Skeletal muscle satellite cell (primary cell): ENCODE data around the gene SIGLEC10.
"Not testable (repeated sequence)": the region's sequence is repeated elsewhere in the genome, so short reads cannot be mapped to it uniquely, and the experiment has no call there.

Source experiments
- H3K27me3 ChIP-seq: 2 replicates; pipeline ENCODE4 v1.7.0; 2013; ENCODE audit warnings: low read length; ENCODE audit not compliant: control insufficient read depth, insufficient read depth
- H3K36me3 ChIP-seq: 2 replicates; pipeline ENCODE4 v1.7.0; 2013; ENCODE audit warnings: mild to moderate bottlenecking, control low read depth, low read length; ENCODE audit not compliant: insufficient read depth
- H3K4me1 ChIP-seq: 2 replicates; pipeline ENCODE4 v1.7.0; 2013; ENCODE audit warnings: low read length; ENCODE audit not compliant: control insufficient read depth, insufficient read depth
- H3K4me2 ChIP-seq: 2 replicates; pipeline ENCODE4 v1.7.0; 2013; ENCODE audit warnings: mild to moderate bottlenecking, low read length
- H3K4me3 ChIP-seq: 2 replicates; pipeline ENCODE4 v1.7.0; 2013; ENCODE audit warnings: low read length
- H3K9ac ChIP-seq: 2 replicates; pipeline ENCODE4 v1.7.0; 2013; ENCODE audit warnings: mild to moderate bottlenecking, low read depth, low read length, moderate library complexity
- H3K9me3 ChIP-seq: replicated peaks from 2 replicates; pipeline ENCODE4 v1.7.0; 2013; ENCODE audit warnings: mild to moderate bottlenecking, control low read depth, low read length

SIGLEC10 gene

GRCh38 chr19:51431124-51431523, 13.7 kb upstream of the SIGLEC10 start:
- H3K4me2 ChIP-seq, result no peak overlapping the region
- H3K9ac ChIP-seq, result no peak overlapping the region
- H3K4me1 ChIP-seq, result no peaks in the 10 kb centered on the region
- H3K4me3 ChIP-seq, result no peak overlapping the region
- no peaks in the 10 kb centered on the region for H3K27me3 ChIP-seq
- H3K9me3 ChIP-seq, result no peaks in the 10 kb centered on the region
- H3K36me3 ChIP-seq, result no peaks in the 10 kb centered on the region

GRCh38 chr19:51430221-51430620, 12.8 kb upstream of the SIGLEC10 start:
- Histone ChIP-seq H3K36me3 (no peaks in the 10 kb centered on the region), H3K4me2 (no peak overlapping the region), H3K9ac (no peak overlapping the region)

GRCh38 chr19:51427201-51427600, 9.8 kb upstream of the SIGLEC10 start:
- Histone ChIP-seq H3K36me3 (no peaks in the 10 kb centered on the region), H3K4me2 (no peak overlapping the region), H3K9ac (no peak overlapping the region), H3K4me1 (no peaks in the 10 kb centered on the region), H3K27me3 (no peaks in the 10 kb centered on the region), H3K4me3 (no peak overlapping the region), H3K9me3 (no peaks in the 10 kb centered on the region)

More at GRCh38 chr19:51430221-51430620, 12.8 kb upstream of the SIGLEC10 start:
- Histone ChIP-seq H3K9me3 (no peaks in the 10 kb centered on the region), H3K4me1 (no peaks in the 10 kb centered on the region), H3K27me3 (no peaks in the 10 kb centered on the region), H3K4me3 (no peak overlapping the region)

- no peak overlapping the region for H3K4me2 ChIP-seq
- H3K9ac ChIP-seq, result no peak overlapping the region
- H3K27me3 ChIP-seq, result no peaks in the 10 kb centered on the region
- H3K36me3 ChIP-seq, result no peaks in the 10 kb centered on the region
- no peak overlapping the region for H3K4me3 ChIP-seq
- no peaks in the 10 kb centered on the region for H3K4me1 ChIP-seq
- H3K9me3 ChIP-seq, result no peaks in the 10 kb centered on the region
Measured at GRCh38 chr19:51422053-51422448, 4.6 kb upstream of the SIGLEC10 start.

GRCh38 chr19:51421229-51422052, 4.0 kb upstream of the SIGLEC10 start:
- no peaks in the 10 kb centered on the region for H3K4me1 ChIP-seq
- H3K27me3 ChIP-seq, result no peaks in the 10 kb centered on the region
- no peak overlapping the region for H3K4me2 ChIP-seq
- H3K4me3 ChIP-seq, result no peak overlapping the region
- H3K9ac ChIP-seq, result no peak overlapping the region
- H3K36me3 ChIP-seq, result no peaks in the 10 kb centered on the region
- no peaks in the 10 kb centered on the region for H3K9me3 ChIP-seq

GRCh38 chr19:51420511-51420910, 3.1 kb upstream of the SIGLEC10 start:
- not testable (repeated sequence) for H3K36me3 ChIP-seq

GRCh38 chr19:51418707-51419106, 1.3 kb upstream of the SIGLEC10 start:
- no peak overlapping the region for H3K9ac ChIP-seq
- no peaks in the 10 kb centered on the region for H3K36me3 ChIP-seq
- H3K9me3 ChIP-seq, result no peaks in the 10 kb centered on the region
- H3K4me3 ChIP-seq, result no peak overlapping the region
- no peaks in the 10 kb centered on the region for H3K27me3 ChIP-seq
- no peak overlapping the region for H3K4me2 ChIP-seq
- no peaks in the 10 kb centered on the region for H3K4me1 ChIP-seq

More at GRCh38 chr19:51420511-51420910, 3.1 kb upstream of the SIGLEC10 start:
- H3K9ac ChIP-seq, H3K9me3 ChIP-seq, H3K4me2 ChIP-seq, H3K27me3 ChIP-seq, H3K4me1 ChIP-seq, H3K4me3 ChIP-seq: not testable (repeated sequence)

GRCh38 chr19:51417810-51418157, 342 bp upstream of the SIGLEC10 start:
- no peaks in the 10 kb centered on the region for H3K27me3 ChIP-seq
- H3K9ac ChIP-seq, result no peak overlapping the region
- no peaks in the 10 kb centered on the region for H3K36me3 ChIP-seq
- no peaks in the 10 kb centered on the region for H3K4me1 ChIP-seq
- no peak overlapping the region for H3K4me3 ChIP-seq
- no peak overlapping the region for H3K4me2 ChIP-seq
- no peaks in the 10 kb centered on the region for H3K9me3 ChIP-seq

- not testable (repeated sequence) for H3K9ac ChIP-seq, H3K4me3 ChIP-seq, H3K9me3 ChIP-seq, H3K36me3 ChIP-seq, H3K27me3 ChIP-seq, H3K4me1 ChIP-seq, H3K4me2 ChIP-seq
Measured at GRCh38 chr19:51416422-51416821, 1.0 kb downstream of the SIGLEC10 start.

GRCh38 chr19:51415187-51415586, 2.3 kb downstream of the SIGLEC10 start:
- Histone ChIP-seq H3K4me3 (no peak overlapping the region), H3K4me1 (no peaks in the 10 kb centered on the region), H3K9me3 (no peaks in the 10 kb centered on the region), H3K36me3 (no peaks in the 10 kb centered on the region), H3K4me2 (no peak overlapping the region), H3K9ac (no peak overlapping the region), H3K27me3 (no peaks in the 10 kb centered on the region)

- Histone ChIP-seq H3K36me3 (no peaks in the 10 kb centered on the region), H3K4me1 (no peaks in the 10 kb centered on the region), H3K4me3 (no peak overlapping the region), H3K9me3 (no peaks in the 10 kb centered on the region), H3K9ac (no peak overlapping the region), H3K4me2 (no peak overlapping the region), H3K27me3 (no peaks in the 10 kb centered on the region)
Measured at GRCh38 chr19:51410950-51411748, 6.3 kb downstream of the SIGLEC10 start.
